ENCODE measurements around the gene USP22.

The USP22 gene

GRCh38 chr17:21019976-21020586 lies 22.7 kb downstream of the USP22 start:
- DNase-seq (ENCODE audit: low spot score), result no peak

GRCh38 chr17:21018894-21019293 lies 23.9 kb downstream of the USP22 start:
- DNase-seq (ENCODE audit: low spot score), result no peak

DNA sequence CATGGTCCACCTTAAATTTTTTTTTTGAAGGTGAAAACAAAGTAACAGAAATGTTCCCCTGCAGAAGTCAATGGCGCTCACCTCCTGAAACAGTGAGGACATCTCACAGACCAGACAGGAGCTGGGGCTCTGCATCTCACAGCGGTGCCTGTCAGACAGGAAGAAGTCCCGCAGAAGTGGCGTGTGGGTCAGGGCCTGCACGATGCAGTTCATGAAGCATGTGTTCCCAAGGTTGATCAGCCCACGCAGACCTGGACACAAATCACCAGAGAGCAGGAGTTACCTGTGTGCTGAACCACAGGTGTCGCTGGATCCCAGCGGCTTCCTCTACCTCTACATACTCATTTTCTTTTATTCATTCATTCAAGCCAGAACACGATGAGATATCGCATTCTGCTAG lies 24.9 kb downstream of the USP22 start:
- no peak for DNase-seq (ENCODE audit: low spot score)

DNA sequence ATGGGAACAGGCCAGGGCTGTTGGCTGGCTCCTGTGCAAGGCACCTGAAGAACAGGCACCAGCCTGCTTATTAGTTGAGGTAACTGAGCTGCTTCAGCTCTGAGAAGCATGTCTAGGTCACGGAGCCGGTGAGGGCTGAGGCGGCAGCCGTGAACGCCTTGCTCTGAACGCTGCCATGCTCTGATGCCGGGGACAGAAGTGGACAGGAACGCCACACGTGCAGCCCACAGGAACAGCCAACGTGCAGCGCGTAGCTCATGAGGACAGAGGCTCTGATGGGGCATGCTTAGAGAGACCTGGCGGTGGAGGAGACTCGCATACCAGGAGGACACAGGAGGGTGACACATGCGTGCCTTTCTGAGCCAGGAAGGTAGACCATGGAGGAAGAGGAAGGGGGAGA lies 25.6 kb downstream of the USP22 start:
- no peak for DNase-seq (ENCODE audit: low spot score)

DNA sequence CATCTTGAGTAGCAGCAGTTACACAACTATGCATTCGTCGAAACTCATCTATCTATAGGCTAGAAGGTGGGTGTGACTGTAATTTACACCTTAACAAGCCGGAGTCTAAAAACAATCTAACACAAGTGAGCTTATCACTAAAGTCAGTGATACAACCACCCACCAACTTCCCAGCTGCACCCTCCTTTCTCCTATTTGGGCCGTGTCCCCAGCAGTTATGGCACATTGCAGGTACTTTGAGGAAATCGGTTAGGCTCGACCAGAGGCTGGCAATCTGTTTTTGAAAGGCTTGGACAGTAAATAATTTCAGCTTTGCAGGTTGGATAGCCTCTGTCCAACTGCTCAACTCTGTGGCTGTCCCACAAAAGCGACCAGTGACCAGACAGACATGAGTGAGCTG lies 26.0 kb downstream of the USP22 start:
- DNase-seq (ENCODE audit: low spot score), result no peak

- no peak for DNase-seq (ENCODE audit: low spot score)
Observed at GRCh38 chr17:21015564-21015963, 27.2 kb downstream of the USP22 start.

DNA sequence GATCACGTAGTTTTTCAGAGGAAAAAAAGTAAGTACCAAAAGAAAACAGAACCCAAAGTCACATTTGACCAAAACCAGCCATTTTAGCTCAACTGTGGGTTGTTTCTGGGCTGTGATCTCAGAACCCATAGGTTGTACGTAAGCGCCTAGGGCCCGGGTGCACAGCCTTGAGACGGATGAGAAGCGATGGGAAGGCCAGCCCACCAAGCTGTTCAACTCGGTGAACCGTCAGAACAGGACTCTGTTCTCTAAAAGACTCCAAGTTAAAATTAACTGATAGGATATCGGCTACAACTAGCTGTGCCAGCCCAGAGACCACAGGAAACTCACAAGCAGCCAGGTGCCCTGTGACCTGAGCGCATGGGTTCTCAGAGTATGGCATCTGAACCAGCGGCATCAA lies 28.3 kb downstream of the USP22 start:
- DNase-seq (ENCODE audit: low spot score), result no peak

DNA sequence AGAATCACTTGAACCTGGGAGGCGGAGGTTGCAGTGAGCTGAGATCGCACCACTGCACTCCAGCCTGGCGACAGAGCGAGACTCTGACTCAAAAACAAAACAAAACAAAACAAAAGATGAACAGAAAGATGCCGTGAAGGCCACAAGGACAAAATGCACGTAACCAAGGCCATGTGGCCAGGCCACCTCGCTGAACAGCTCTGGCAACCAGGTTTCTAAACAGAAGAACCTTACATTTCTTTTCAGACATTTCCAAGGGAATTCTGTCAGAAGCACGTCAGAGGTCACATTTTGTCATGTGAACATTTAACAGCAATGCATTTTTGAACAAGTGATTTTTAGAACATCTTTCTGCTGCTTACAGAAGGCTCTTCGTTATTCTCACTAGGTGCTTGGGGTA lies 28.8 kb downstream of the USP22 start:
- DNase-seq (ENCODE audit: low spot score), result no peak

- DNase-seq (ENCODE audit: low spot score), result no peak
Observed at GRCh38 chr17:21012736-21013135, 30.1 kb downstream of the USP22 start.

DNA sequence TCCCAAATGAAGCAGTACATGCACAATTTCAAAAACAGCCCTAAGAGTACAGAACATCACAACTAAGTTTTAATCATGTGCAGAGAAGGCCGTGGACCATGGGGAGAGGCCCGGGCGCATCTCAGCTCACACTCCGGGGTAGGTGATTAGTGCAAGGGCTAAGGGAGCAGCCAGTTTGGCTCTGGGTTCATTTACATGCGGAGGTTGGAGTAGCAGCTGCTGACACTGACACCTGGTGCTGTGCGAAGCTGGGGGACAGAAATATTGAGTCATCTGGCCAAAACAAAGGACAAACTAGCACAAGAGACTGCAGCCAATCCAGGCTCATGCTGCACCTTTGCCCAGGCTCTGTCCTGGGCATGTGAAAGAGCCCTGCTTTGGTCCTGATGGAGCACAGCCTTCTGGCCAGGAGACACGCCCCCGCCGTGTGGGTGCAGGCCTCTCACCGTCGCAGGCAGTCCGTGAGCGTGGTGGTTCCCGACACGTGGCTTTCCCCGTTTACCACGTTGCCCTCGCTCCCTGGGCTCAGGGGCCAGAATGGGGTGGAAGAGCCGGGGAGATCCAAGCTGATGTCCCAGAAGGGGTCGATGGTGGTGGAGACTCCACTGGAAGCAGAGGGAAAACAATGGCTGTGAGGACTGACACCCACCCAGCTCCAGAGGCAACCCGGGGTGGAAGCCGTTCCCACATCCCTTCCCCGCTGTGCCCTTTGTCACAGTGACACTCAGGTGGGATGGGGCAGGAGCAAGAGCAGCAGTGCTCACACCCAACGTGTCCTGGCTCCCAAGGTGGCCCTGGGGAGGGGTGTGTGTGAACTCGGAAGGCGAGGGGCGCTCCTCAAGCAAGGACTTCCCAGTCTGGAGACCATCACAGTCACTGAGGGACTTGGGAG lies 31.9 kb downstream of the USP22 start:
- no peak for DNase-seq (ENCODE audit: low spot score)

- DNase-seq (ENCODE audit: low spot score), result no peak
Observed at GRCh38 chr17:21008992-21009671, 33.7 kb downstream of the USP22 start.

GRCh38 chr17:21008160-21008915 lies 34.5 kb downstream of the USP22 start:
- DNase-seq (ENCODE audit: low spot score), result no peak

GRCh38 chr17:21007646-21008045 lies 35.2 kb downstream of the USP22 start:
- DNase-seq (ENCODE audit: low spot score), result no peak

GRCh38 chr17:21005803-21006202 lies 37.0 kb downstream of the USP22 start:
- DNase-seq (ENCODE audit: low spot score), result no peak

DNA sequence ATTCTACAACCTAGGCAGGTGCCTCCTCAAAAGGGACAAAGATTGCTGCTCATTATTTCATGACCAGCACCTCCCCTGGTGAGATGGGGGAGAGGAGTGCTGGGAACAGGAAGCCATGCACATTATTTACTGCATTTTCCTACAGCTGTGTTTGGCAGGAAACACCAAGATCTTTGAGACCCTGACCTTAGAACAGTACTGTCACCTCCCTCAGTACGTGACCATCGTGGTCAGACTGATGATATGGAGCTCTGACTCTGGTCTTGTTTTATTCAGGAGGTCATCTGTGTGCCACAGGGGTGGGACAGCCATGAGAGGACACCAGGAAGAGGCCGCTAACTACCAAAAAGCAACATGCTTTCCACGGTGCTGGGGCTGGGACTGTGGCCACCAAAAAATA lies 37.4 kb downstream of the USP22 start:
- no peak for DNase-seq (ENCODE audit: low spot score)

- DNase-seq (ENCODE audit: low spot score), result no peak
Observed at GRCh38 chr17:21004016-21004930, 38.5 kb downstream of the USP22 start.

DNA sequence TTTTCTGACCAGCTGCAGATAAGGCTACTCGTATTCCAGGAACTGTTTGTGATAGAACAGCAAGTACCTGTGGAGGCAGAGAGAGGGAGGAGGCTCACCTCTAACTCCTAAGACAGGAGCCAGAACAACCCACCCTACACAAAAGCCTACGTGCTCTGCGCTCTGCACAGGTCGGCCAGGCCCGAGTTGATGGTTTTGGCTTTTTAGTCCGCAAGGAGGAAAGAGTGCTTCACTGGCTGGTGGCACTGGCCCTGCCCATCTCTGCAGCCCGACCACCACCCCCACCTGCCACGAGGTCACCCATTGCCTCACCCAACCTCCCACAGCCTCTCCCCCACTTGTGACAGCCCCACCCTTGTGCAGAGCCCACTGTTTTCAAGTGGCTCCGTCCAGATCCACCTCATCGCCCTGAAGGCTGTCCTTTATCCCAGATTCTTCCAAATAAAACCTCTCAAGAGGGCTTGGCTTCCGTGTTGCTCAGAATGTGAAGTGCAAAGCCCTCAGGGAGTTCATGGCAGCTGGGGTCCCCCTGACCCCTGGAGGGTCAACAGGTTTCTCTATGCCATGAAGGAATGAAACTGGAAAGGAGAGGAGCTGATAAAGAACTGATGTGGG lies 39.7 kb downstream of the USP22 start:
- DNase-seq (ENCODE audit: low spot score), result no peak

DNA sequence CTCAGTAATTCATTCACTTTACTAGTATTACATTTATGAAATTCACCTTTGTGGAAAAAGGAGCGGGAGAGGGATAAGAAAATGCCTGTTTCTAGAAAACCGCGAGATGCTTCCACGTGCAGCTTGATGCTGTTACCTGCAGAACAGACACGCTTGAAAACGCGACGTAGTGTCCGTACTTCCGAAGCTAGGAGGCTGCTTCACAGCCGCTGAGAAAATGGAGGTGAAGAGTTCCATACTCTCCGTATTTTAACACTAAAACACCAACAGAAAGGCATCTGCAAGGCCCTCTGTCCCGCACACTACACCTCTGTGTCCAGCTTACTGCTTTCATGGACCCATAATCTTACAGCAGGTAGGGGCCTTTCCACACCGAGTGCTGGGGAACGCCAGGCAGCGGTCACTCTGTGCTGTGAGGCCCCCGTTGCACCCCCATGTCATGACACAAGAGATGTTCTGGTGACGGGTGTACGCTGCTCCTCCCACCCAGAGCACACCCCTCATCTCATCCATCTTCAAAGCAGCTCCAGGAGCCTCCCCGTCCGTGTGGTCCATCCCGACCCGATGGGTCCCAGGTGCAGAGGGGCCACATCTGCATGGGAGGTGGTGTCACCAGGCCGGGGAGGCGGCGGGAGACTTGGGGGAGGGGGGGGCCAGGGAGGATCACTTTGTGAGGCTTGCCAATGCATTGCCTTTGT lies 40.4 kb downstream of the USP22 start:
- no peak for DNase-seq (ENCODE audit: low spot score)

DNA sequence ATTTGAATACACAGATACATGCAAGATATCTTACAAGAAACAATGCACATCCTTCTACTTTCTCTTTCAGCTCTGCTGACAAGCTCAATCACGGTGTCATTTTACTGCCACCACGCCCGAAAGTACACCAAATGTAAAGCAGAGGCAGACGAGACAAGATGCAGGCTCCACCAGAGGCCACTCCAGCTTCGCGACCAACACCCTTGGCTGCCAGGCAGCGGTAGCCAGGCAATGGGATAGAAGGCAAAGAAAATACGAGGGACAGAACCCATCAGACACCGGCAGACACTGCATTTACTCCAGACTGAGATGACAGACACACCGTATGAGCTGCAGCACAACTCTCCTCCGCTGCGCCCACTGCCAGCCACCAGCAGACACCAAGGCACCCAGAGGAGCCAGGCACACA lies 41.0 kb downstream of the USP22 start:
- DNase-seq (ENCODE audit: low spot score), result no peak

DNA sequence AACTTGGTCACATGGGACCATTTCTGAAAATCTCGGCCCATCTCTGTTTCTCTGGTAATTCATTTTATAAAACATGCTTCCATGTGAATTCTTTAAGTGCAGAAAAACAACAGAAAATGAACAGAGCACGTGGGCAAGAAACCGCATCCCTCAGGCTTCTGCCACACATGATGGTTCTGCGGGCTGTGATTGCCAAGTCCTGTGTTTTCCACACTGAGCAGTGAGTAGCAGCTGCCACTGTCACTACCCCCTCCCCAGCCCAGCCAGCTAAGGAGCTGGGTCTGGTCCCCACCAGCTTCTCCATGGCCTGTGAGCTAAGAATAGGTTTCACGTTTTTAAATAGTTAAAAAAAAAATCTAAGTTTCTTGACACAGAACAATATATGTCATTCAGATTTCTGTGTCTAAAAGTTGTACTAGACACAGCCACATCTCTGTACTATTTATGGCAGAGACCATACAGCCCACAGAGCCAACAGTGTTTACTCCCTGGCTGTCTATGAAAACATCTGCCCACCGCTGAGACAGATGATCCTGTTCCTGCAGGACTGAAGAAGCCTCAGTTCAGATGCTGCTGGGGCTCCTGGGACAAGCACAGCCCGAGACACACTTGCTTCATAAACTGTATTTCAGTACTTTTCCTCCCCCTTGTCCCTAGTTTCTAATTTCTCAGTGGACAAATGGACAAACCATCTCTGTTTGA lies 41.5 kb downstream of the USP22 start:
- no peak for DNase-seq (ENCODE audit: low spot score)

All from AG08396 (cell line).